K562 (cell line): ENCODE data around the gene ALDH5A1. TPM values are rescaled to one million over a fixed set of nuclear protein-coding genes. Genes with fewer than 3 reads are reported as not detected.

ENCODE experiments used
- ARID1B ChIP-seq: fragments of 450-650 bp; IDR thresholded peaks from 2 replicates; pipeline ENCODE4 v1.6.1; 2016; ENCODE audit warnings: antibody characterized with exemption, mild to moderate bottlenecking, inconsistent platforms
- CBX1 ChIP-seq: sonication (generic); IDR thresholded peaks from 2 replicates; pipeline ENCODE4 v1.6.1; 2016; ENCODE audit warnings: antibody characterized with exemption, low read depth, mild to moderate bottlenecking
- CBX5 ChIP-seq: IDR thresholded peaks from 2 replicates; pipeline ENCODE4 v1.6.1; 2014; ENCODE audit warnings: low read depth, borderline replicate concordance
- FOXM1 ChIP-seq, 2 experiments: fragments of 450-650 bp in 1 of 2; sonication (generic) in 1 of 2; formaldehyde crosslinking in 1 of 2; IDR thresholded peaks; 2 replicates each; pipeline versions ENCODE4 v1.6.1 to v1.9.0; 2017 to 2022; ENCODE audit warnings: low read depth in 2 of 2, mild to moderate bottlenecking in 2 of 2, missing genetic modification reagents in 1 of 2, moderate library complexity in 1 of 2
- PHB ChIP-seq: fragments of 250-450 bp; sonication (Bioruptor Pico); IDR thresholded peaks from 2 replicates; pipeline ENCODE4 v1.5.0; 2021
- PRPF4 ChIP-seq: fragments of 200-400 bp; formaldehyde crosslinking; IDR thresholded peaks from one replicate; pipeline ENCODE4 v1.6.1; 2017; ENCODE audit warnings: low read length, low read depth, mild to moderate bottlenecking; ENCODE audit not compliant: insufficient read depth, poor library complexity, severe bottlenecking
- SIN3A ChIP-seq, 2 experiments: fragments of 150-350 bp in 1 of 2; IDR thresholded peaks; 2 replicates each; pipeline ENCODE4 v1.6.1; 2011 to 2016; ENCODE audit warnings: borderline replicate concordance in 2 of 2, low read depth in 2 of 2, low read length in 2 of 2, mild to moderate bottlenecking in 2 of 2, moderate library complexity in 2 of 2; ENCODE audit not compliant: control insufficient read depth in 1 of 2
- TEAD2 ChIP-seq: fragments of 450-650 bp; IDR thresholded peaks from 2 replicates; pipeline ENCODE4 v1.6.1; 2016; ENCODE audit warnings: missing genetic modification characterization, control low read depth, missing compliant biosample characterization
- ZNF431 ChIP-seq: sonication (generic); formaldehyde crosslinking; IDR thresholded peaks from 2 replicates; pipeline ENCODE4 v1.8.0; 2022; ENCODE audit warnings: mild to moderate bottlenecking, missing genetic modification reagents
- ZNF551 ChIP-seq: fragments of 250-450 bp; sonication (Bioruptor Pico); IDR thresholded peaks from 2 replicates; pipeline ENCODE4 v1.5.0; 2021; ENCODE audit warnings: mild to moderate bottlenecking, moderate library complexity
- ZSCAN29 ChIP-seq: fragments of 450-650 bp; IDR thresholded peaks from 2 replicates; pipeline ENCODE4 v1.6.1; 2017
- polyA plus RNA-seq, 8 experiments: library from polyadenylated mRNA; depleted of rRNA in 4 of 8; stranded (reverse) in 5 of 8; unstranded in 3 of 8; fragments of >200 nt; fragmentation: Nextera tagmentation in 2 of 8; fragmentation: Illumina TruSeq in 1 of 8; extraction: Ambion mirVana in 2 of 8; extraction: Trizol in 1 of 8; gene quantifications; 2 replicates each; pipeline versions ENCODE4 v1.2.1 to v1.2.3, GENCODE V29; 2011 to 2014; ENCODE audit warnings: inconsistent platforms in 1 of 8, missing spikeins in 1 of 8
- total RNA-seq, 7 experiments: library from RNA; depleted of rRNA in 6 of 7; stranded (reverse); fragments of >200 nt in 6 of 7; fragmentation: Illumina TruSeq in 2 of 7; extraction: Trizol in 2 of 7; gene quantifications; 2 replicates each; pipeline versions ENCODE4 v1.2.1 to v1.2.3, GENCODE V29; 2011 to 2021; ENCODE audit warnings: low replicate concordance in 1 of 7
- TF ChIP-seq, protein P1 (sequence below): fragments of 200-400 bp; formaldehyde crosslinking; IDR thresholded peaks from 2 replicates; pipeline ENCODE4 v1.6.1; 2017; ENCODE audit warnings: mild to moderate bottlenecking, low read depth, low read length, moderate library complexity
- TF ChIP-seq, protein P2 (sequence below): fragments of 150-350 bp; conservative IDR thresholded peaks from 2 replicates; pipeline ENCODE4 v1.6.1; 2014; ENCODE audit warnings: low read length
- TF ChIP-seq, protein P3 (sequence below): fragments of 250-450 bp; sonication (Bioruptor Pico); IDR thresholded peaks from 2 replicates; pipeline ENCODE4 v1.9.0; 2021; ENCODE audit warnings: mild to moderate bottlenecking
- TF ChIP-seq, protein P4 (sequence below): sonication (generic); formaldehyde crosslinking; IDR thresholded peaks from 2 replicates; pipeline ENCODE4 v1.8.0; 2022; ENCODE audit warnings: mild to moderate bottlenecking, missing genetic modification reagents
- TF ChIP-seq, protein P5 (sequence below): sonication (generic); formaldehyde crosslinking; IDR thresholded peaks from 2 replicates; pipeline ENCODE4 v1.8.1; 2023; ENCODE audit warnings: mild to moderate bottlenecking, missing genetic modification reagents

The ALDH5A1 gene
- total and polyA plus RNA-seq, 9 of the 15 experiments (the other 6 are each of a cell fraction or from before 2014, with no cell fraction given): 2.2 to 19.7 (median 9.5) TPM

DNA sequence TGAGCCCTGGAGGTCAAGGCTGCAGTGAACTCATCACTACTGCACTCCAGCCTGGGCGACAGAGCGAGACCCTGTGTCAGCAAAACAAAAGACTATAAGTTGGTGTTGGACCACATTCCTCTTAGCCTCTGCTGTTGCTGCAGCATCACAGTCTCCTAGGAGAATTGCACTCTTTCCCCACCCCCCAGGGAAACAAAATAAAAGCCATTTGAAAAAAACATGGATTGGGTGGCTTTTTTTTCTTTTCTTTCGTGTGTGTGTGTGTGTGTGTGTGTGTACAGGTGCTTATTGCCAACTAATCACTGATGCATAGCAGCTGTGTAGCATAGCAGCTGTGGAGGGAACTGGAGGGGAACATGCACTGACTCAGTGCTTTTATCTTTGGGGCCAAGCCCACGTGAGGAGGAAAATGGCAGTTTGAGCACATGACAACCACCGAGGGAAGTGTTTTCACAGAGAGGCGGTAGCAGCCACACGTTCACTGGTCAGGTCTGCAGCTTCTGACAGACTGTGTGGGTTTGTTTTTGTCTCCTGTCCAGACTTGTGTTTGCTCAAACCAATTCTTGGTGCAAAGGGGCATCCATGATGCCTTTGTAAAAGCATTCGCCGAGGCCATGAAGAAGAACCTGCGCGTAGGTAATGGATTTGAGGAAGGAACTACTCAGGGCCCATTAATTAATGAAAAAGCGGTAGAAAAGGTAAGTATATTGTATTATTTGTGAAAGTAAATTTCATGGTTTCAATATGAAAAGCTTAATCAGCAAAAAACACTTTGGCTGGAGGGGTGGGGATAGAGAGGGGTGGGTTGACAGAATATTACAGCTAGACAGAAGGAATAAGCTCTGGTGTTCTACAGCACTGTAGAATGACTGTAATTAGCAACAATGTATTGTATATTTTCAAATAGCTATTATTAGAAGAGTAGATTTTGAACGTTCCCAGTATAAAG, 27.7 kb downstream of the ALDH5A1 start (continued):
- TF ChIP-seq, protein P1, sequence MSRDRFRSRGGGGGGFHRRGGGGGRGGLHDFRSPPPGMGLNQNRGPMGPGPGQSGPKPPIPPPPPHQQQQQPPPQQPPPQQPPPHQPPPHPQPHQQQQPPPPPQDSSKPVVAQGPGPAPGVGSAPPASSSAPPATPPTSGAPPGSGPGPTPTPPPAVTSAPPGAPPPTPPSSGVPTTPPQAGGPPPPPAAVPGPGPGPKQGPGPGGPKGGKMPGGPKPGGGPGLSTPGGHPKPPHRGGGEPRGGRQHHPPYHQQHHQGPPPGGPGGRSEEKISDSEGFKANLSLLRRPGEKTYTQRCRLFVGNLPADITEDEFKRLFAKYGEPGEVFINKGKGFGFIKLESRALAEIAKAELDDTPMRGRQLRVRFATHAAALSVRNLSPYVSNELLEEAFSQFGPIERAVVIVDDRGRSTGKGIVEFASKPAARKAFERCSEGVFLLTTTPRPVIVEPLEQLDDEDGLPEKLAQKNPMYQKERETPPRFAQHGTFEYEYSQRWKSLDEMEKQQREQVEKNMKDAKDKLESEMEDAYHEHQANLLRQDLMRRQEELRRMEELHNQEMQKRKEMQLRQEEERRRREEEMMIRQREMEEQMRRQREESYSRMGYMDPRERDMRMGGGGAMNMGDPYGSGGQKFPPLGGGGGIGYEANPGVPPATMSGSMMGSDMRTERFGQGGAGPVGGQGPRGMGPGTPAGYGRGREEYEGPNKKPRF: no peak
- TF ChIP-seq, protein P2, sequence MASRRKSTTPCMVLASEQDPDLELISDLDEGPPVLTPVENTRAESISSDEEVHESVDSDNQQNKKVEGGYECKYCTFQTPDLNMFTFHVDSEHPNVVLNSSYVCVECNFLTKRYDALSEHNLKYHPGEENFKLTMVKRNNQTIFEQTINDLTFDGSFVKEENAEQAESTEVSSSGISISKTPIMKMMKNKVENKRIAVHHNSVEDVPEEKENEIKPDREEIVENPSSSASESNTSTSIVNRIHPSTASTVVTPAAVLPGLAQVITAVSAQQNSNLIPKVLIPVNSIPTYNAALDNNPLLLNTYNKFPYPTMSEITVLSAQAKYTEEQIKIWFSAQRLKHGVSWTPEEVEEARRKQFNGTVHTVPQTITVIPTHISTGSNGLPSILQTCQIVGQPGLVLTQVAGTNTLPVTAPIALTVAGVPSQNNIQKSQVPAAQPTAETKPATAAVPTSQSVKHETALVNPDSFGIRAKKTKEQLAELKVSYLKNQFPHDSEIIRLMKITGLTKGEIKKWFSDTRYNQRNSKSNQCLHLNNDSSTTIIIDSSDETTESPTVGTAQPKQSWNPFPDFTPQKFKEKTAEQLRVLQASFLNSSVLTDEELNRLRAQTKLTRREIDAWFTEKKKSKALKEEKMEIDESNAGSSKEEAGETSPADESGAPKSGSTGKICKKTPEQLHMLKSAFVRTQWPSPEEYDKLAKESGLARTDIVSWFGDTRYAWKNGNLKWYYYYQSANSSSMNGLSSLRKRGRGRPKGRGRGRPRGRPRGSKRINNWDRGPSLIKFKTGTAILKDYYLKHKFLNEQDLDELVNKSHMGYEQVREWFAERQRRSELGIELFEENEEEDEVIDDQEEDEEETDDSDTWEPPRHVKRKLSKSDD: no peak
- TF ChIP-seq PRPF4 (no peak), ZNF431 (CRISPR knock-in tag) (0 out of 2 replicates have a peak, but pooled peaks have one; percentile 36), SIN3A (IDR thresholded peaks at IDR 0.05; ENCODE audit: borderline replicate concordance in 2 of 2, control insufficient read depth in 1 of 2, low read depth in 2 of 2, low read length in 2 of 2) (no peak), ZSCAN29 (no peak), TEAD2 (no peak), FOXM1 (IDR thresholded peaks at IDR 0.05; ENCODE audit: low read depth) (no peak), FOXM1 (CRISPR knock-in tag; IDR thresholded peaks at IDR 0.05; ENCODE audit: low read depth) (no peak), ZNF551 (CRISPR knock-in tag) (no peak), CBX5 (no peak), ARID1B (peak; percentile 37), PHB (CRISPR knock-in tag) (no peak), CBX1 (no peak)
- TF ChIP-seq, protein P3, sequence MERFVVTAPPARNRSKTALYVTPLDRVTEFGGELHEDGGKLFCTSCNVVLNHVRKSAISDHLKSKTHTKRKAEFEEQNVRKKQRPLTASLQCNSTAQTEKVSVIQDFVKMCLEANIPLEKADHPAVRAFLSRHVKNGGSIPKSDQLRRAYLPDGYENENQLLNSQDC: no peak
- TF ChIP-seq, protein P4, sequence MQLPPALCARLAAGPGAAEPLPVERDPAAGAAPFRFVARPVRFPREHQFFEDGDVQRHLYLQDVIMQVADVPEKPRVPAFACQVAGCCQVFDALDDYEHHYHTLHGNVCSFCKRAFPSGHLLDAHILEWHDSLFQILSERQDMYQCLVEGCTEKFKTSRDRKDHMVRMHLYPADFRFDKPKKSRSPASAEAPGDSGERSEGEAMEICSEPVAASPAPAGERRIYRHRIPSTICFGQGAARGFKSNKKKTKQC (CRISPR knock-in tag): no peak
- TF ChIP-seq, protein P5, sequence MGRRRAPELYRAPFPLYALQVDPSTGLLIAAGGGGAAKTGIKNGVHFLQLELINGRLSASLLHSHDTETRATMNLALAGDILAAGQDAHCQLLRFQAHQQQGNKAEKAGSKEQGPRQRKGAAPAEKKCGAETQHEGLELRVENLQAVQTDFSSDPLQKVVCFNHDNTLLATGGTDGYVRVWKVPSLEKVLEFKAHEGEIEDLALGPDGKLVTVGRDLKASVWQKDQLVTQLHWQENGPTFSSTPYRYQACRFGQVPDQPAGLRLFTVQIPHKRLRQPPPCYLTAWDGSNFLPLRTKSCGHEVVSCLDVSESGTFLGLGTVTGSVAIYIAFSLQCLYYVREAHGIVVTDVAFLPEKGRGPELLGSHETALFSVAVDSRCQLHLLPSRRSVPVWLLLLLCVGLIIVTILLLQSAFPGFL: no peak
